ENCODE measurements around the gene HABP4.
"Not testable (repeated sequence)": the region's sequence is repeated elsewhere in the genome, so short reads cannot be mapped to it uniquely, and the experiment has no call there.

Gene HABP4

DNA sequence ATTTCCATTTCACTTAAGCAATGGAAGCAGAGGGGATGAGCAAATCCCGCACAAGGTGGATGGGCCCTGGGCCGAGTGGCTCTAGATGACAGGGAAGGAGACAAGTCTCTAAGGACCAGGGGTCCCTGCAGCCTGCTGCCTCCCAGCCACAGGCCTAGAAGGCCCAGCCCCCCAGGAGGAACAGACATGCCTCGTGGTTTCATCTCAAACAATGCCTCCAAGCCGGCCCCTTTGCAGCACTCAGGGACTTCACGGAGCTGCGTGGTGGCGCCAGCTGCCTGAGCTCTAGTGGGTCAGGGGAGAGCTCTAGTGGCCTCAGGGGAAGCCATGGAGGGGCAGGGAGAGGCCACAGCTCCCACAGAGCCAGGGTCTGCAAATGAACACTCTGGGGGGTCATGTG, 48.8 kb downstream of the HABP4 start:
- no peak for DNase-seq (ENCODE audit: low read depth in 2 of 2)

DNA sequence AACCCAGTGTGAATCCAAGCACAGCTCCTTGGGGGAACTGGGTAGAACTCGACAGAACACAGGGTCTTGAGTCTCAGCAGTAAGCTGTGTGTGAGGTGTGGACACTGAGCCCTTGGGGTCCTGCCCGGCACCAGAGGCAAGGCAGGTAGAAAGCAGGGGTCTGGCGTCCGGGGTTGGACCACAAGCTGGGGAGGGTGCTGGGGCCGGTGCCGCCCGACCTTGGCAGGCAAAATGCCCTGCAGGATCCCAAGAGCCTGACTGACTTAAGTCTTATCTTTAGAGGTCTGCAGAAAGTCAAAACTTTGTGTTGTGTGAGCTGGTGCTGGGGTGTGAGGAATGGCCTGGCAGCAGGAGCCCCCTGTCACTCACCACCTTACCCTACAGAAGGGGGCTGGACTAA, 49.3 kb downstream of the HABP4 start:
- DNase-seq (ENCODE audit: low read depth in 2 of 2) = no peak

DNA sequence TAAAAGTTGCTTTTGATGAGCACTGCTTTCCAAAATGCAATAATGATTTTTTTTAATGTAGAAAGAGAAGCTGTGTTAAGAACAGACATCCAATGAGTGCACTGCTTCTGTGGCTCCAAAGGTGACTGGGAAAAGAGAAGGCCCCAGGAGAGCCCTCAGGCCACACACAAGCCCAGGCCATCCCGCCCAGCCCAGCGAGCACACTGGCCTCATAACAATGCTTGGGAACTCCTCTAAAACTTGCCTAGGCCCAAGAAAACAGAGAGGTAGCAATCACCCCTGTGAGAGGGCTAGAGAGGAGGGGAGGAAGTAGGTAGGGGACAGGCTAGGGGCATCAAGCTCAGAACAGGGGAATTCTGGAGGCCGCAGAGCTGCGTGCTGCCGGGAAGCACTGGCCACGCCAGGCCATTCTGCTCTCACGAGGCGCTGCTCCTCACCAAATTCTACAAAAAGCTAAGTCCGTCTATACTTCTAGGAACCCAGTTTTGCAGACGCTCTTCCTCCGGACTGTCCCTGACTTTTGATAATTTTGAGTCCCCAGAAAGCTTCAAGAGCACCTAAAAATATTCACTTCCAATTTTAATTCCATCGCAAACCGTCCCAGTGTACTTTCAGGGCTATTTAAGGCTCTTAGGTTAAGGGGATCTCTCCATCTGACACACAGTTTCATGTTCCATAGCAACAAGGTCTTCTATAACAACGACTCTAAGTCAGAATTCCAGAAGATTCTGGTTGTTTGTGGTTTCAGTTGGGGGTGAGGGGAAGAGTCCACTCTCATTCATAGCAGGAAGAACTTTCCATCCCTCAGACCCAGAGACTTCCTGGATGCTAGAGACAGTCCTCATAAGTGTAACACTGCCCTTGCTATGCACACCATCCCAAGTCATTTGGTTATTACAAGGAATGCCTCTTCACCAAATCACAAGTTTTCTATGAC, 51.0 kb downstream of the HABP4 start:
- no peak for DNase-seq (ENCODE audit: low read depth in 2 of 2)

DNA sequence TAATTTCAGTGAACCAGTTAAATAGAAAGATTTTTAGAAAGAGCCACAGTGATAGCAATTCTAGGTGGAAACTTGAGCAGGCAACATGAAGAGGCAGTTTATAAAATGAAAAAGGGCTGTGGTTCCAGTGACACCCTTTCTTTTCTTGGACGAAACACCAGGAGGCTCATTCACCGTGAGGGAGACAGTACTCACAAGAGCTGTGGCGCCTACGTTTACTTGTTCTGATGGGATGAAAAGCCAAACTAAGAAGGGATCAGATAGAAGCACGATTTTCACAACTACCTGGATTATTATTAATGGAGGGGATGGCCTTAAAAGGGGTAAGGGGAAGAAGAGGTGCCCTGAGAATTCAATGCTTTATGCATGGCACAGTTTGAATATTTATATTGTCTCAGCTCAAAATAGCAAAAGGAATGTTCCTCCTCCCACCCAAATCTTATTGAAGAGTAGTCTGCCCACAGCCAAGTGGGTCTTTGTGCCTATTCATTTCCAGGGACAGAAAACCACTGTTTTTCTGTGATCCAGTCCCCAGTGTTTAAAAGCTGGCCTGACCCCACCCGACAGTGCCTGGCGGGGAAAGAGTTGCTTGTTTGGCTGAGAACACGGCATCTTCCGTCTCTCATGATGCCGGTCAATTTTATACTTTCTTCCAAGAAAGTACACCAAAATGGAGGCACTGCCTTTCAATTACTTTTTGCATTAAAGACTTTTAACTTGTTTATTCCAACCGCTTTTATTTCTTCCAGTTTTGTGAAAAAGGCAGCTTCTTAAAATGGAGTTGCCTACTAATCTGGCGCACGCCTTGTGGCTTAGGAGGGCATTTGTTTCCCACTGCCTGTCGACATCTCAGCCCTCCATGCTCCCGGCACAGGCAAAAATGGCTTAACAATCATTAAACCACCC, 51.9 kb downstream of the HABP4 start:
- DNase-seq (ENCODE audit: low read depth in 2 of 2) = no peak

DNA sequence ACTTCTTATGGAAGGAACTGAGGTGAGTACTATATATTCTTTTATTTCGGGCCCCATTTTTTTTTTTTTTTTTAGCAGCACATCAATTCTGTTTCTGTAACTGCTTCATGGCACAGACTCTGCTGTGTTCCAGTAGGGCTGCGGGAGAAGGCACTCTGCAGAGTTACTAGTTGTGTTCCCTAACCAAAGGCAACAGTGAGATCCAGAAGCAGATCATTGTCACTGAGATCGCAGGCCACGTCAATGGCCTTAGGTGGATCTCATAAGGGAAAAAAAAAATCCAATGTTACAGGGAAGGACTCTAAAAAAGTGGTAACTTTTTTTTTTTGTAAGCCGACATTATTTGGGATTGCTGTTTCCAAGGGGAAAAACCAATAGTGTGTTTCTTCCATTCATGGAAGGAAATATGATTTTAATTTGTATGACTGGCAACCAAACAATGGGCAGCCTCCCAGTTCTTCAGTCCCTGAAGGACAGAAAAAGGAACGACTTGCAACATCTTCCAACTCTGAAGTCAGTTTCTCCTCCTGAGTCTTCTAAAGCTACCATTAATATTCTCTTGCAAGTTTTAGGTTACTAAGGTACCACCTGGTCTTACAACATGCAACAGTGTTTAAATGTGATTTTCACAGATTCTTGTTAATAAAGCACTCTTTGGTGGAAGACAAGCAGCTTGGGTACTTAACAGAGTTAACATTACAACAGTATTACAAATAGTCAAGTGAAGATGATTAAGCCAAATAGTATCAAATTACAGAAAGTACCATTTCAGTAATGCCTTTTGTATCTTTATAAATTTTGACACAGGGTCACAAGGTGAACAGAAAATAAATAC, 52.8 kb downstream of the HABP4 start:
- DNase-seq (ENCODE audit: low read depth in 2 of 2) = no peak

DNA sequence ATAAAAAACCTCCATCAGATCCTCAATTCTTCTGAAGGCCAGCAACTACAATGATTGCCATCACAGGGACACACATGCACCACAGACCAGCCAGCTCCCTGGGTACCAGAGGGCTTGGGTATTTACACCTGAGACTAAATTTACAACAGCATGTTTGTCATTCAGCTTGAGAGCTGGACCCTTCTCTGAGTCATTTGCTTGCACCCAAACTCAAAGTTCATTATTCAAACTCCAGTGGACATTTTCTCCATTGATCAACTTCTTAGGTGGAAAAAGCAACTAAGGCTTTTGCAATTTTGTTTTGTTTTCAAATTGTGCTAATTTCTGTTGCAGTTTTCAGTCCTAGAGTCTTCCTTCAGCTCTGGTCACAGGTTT, 53.4 kb downstream of the HABP4 start:
- DNase-seq (ENCODE audit: low read depth in 2 of 2) = not testable (repeated sequence)

DNA sequence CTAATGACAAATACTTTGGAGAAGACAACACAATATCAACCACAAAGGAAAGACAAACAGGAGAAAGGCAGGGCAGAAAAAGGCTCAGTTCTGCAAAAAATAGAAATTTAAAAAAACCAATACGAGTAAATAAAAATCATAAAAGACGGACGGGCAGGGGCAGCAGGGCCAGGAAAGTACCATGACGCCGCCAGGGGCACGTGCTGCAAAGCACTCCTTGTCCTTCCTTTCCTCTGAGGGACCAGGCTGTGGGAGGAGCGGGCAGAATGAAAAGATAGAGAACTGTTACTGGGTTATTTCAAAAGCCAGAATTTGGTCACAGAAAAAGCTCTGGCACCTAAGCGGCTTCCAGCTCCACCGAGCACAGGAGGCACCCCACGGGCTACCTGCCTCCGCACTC, 53.9 kb downstream of the HABP4 start:
- no peak for DNase-seq (ENCODE audit: low read depth in 2 of 2)

DNA sequence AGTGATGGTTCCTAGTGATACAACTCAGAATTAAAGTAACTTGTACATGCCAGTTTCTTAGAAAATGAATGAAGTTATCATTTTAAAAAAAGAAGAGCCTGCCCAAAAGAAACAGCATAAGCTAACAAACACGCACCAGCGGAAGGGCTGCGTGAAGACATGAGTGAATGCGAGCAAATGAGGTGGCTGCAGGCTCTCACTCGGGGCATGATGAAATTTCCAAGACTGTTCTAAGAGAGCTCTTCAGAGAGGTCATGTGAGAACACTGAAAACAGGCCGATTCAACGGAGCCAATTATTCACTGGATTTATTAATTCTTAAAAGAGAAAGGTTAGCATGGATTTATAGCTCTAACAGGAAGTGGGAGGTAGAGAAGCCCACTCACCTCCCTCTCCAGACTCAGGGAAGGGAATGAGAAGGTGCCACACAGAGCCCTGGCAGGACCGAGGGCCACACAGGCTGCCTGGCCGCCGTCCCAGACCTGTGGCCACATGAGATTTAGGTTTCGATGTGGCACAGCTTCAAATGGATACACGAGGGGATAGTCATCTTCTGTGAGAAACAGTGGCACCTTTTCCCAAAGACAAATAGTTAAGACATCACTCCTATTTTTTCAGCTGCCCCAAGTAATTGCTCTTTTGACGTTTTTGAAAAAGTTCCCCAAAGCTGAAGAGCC, 55.5 kb downstream of the HABP4 start:
- no peak for DNase-seq (ENCODE audit: low read depth in 2 of 2)

DNA sequence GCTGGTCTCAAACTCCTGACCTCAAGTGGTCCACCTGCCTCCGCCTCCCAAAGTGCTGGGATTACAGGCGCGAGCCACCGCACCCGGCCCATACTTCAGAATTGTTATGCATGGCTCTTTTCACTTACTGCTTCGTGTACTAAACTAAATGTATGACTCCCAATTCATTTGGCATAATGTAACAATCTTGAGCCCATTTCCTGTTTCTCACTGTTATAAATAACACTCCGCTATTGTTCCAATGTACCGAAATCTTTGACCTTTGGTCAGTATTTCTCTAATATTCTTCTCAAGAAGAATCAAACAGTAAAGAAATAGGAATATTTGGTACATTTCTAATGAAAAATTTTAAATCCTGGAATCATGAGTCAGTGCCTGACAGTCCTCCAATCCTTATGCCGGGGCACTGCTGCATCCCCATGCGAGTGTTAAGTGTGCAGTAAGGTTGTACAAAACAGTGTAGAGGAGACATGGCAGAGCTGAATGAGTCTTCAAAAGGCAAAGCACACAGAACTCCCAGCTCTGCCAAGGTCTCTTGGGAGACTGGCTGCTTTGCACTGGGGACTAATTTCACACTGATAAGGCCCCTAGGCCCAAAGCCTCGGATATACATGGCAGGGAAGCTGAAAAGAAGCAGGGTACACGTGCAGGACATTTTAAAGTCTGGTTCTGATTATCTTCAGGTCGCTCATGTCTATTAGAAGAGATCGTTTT, 58.4 kb downstream of the HABP4 start:
- DNase-seq (ENCODE audit: low read depth in 2 of 2) = no peak

DNA sequence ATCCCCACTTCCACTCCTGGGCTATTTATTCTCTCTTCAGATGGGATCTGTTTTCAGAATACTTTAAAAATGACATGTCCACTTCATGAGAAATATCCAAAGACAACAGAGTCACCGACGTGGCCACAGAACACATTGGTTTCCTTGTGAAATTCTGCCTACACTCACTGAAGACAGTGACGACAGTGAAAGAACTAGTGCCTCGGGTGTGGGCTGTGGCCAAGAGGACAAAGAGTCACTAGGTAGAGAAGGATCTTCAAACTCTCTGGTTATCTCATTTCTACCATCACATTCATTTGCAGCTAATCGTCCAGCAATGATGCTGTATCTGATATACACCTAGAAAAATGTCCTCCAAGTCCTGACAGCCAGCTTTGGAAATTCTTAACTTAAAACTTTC, 59.1 kb downstream of the HABP4 start:
- no peak for DNase-seq (ENCODE audit: low read depth in 2 of 2)

DNA sequence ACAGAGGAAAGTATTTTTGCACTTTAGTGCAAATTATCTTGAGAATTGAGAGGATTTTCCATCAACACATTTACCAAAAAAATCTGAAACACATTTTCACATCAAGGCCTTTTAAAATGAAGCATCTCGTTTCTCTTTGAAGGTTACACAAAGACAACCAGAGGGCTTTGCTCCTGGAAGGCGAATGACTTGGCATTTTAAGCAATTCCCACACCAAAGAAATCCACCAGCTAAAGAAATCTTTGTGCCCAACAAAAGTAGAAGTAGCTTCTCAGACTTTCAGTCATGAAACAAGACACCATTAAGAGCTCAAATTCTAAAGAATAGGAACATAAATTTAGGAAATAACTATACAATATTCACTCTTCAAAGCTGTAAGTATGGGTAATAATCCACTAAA, 59.9 kb downstream of the HABP4 start:
- no peak for DNase-seq (ENCODE audit: low read depth in 2 of 2)

DNA sequence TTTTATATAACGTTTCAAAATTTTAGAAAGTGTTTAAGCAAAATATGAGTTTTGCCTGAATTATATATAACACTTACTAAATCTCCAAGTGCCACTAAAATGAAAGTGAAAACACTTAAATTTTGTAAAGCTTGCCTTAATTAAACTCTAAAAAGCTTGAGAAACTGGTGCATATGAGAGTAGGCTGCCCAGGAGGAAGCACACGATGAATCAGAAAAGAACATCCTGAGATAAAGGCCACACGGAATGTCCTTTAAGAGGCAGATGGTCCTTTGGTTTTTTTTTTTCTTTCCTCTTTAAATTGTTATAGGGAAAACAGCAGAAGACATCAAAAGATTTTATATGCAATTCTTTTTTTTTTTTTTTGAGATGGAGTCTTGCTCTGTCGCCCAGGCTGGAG, 60.3 kb downstream of the HABP4 start:
- DNase-seq (ENCODE audit: low read depth in 2 of 2) = no peak

DNA sequence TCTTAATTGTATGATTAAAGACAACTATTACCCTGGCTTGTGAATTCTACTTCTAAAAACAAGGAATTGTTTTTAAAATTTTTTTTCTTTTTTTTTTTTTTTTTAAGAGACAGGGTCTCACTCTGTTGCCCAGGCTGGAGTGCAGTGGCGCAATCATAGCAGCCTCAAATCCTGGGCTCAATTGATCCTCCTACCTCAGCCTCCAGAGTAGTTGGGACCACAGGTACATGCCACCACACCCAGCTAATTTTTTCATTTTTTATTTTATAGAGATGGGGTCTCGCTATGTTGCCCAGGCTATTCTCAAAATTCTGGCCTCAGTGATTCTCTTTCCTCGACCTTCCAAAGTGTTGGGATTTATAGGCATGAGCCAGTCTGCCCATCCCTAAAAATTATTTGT, 62.3 kb downstream of the HABP4 start:
- no peak for DNase-seq (ENCODE audit: low read depth in 2 of 2)

DNA sequence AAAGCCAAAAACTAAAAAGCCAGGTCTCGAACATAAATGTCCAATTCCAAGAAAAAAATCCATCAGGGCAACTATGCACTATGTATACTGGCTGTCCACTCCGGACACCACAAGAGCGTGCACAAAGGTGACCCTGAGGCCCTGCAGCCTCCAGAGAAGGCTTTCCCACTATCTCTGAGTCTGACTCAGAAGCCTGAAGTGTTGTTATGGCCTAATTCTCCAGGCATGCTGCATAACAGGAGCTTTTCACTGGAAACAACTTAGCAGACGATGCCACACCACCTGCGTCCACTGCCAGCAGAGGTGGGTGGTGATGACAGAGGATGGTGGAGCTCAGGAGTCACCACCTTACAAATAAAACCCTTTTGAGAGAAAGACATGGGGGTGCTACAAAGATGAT, 63.7 kb downstream of the HABP4 start:
- DNase-seq (ENCODE audit: low read depth in 2 of 2) = no peak

DNA sequence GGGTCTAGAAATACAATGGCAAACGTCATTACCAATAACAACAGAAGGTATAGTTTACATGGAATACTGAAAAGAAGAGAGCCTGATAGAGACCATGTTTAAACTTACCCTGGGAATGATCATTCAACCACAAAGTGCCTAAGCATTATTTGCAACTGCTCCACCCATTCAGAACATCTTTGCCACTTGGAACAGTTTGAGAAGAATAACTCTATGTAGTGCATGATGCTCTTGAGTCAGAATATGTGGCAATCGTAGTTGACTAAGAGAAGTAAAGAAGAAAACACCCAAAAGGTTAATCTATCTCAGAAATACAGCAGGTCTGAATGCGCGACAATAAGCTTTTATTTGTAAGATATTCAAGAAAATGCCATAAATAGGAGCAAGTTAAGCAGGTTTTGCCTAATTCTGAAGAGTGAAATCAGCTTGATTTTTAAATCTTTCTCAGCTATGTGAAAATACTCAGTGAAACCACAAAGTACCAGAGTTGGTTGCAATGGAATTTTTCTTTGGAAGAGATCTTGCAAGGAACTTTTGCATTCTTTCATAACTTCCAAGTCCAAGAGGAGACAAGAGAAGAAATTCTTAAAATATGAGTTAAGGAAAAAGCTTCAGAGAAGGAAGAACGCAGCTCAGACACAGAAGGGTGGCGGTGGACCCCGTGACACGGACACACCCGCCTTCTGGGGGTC, 64.3 kb downstream of the HABP4 start:
- no peak for DNase-seq (ENCODE audit: low read depth in 2 of 2)

DNA sequence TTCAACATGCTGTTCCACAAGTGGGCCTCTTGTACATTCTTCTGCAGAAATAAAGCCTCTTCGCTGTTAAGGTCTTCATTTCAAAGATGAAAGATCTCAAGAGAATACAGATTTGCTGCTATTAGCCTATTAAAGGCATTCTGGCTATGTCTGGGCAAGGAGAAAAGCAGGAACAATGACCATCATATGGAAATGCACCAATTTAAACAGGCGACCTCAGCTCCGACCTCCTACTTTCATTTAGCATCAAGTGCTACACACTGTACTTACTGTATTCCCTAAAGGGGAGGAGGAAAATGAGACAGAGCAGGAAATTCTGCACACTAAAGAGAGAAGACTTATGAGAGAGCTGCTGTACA, 64.8 kb downstream of the HABP4 start:
- DNase-seq (ENCODE audit: low read depth in 2 of 2) = no peak

DNA sequence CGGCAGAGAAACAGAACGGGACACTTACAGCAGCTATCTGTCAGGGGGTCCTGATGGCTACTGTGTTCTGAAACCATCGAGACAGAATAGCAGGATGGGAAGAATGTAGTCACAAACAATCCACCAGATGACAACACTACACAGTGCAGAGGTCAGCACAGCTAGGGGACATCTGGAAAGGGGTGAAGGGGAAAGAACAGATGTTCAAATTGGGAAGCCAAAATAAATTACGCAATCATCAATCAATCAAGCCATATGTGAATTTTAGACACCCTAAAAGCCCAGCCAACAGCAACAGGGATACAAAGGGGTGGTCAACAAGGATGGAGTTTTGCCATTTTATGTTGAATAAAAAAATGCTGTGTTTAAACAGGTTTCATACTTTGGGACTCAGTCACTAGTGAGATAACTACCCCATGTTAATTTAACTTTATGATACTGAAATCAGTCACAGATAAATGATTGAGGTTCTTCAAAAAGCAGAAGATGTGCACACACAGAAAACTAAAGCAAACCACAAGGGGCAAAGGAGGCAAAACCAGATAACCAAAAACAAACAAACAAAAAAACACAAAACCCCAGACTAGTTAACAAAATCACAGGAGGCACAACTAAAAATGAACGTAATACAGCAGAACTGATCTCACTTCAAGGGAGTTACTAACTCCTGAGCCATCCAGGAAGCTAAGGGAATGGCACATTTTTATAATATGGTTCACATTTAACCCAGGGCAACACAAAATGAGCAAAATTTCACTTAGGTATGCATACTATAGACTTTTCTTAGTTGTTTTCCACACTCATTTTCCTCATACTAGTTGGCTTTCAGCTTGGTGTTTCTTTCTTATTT, 65.9 kb downstream of the HABP4 start:
- no peak for DNase-seq (ENCODE audit: low read depth in 2 of 2)

DNA sequence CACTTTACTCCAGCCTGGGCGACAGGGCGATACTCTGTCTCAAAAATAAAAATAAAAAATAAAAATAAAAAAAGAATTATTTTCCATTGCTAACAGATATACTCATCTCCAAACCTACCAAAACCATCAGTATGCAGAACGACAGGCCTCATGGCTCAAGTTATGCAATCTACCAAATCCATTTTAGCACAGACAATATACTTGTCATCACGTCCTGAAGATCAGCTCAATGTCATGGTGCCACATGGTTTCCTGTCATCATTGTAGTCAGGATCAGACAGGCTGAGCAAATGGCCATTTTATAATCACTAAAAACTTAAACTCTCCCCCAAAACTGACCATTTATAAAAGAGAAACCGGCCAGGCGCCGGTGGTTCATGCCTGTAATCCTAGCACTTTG, 69.1 kb downstream of the HABP4 start:
- no peak for DNase-seq (ENCODE audit: low read depth in 2 of 2)

DNA sequence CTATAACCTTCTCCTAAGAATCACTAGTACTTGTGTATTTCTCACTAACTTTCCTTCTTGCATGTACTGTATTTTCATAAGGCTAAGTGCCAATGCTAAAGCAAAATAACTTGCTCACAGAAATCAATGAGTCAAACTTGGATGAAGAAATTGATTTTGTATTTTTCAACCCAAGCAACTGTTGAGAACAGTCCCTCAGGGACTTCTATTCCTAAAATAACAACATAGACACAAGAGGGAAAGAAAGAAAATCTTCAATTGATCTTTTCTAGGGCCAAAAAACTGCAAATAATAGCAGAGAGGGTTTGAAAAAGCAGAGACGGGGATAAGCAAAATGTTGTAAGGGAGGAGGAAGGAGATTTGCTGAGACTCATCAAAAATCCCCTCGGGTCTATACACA, 69.8 kb downstream of the HABP4 start:
- no peak for DNase-seq (ENCODE audit: low read depth in 2 of 2)

Measured in activated CD4-positive, alpha-beta T cell treated with anti-CD3 and anti-CD28 coated beads for 24 hours (primary cell).